Osteoblast (primary cell): ENCODE data around the gene NBPF19. TPM values are rescaled to one million over a fixed set of nuclear protein-coding genes. Genes with fewer than 3 reads are reported as not detected.
"Not testable (repeated sequence)": the region's sequence is repeated elsewhere in the genome, so short reads cannot be mapped to it uniquely, and the experiment has no call there.

Experiments used
- DNase-seq: peaks from one replicate; pipeline ENCODE4 v3.0.0; 2011; ENCODE audit warnings: low spot score, mixed read lengths; ENCODE audit not compliant: insufficient read length; ENCODE audit errors: missing footprints
- H2AFZ ChIP-seq: 2 replicates; pipeline ENCODE4 v1.6.0; 2011; ENCODE audit warnings: mild to moderate bottlenecking, low read length
- H3K27ac ChIP-seq: 2 replicates; pipeline ENCODE4 v1.5.1; 2011; ENCODE audit warnings: mild to moderate bottlenecking, low read depth, low read length, moderate library complexity
- H3K27me3 ChIP-seq: 2 replicates; pipeline ENCODE4 v1.6.0; 2012; ENCODE audit warnings: mild to moderate bottlenecking, control low read depth, inconsistent platforms, low read length, moderate library complexity; ENCODE audit not compliant: insufficient read depth
- H3K36me3 ChIP-seq: 2 replicates; pipeline ENCODE4 v1.5.1; 2011; ENCODE audit warnings: mild to moderate bottlenecking, low read length, control low read depth, moderate library complexity; ENCODE audit not compliant: insufficient read depth
- H3K4me1 ChIP-seq: 2 replicates; pipeline ENCODE4 v1.5.1; 2011; ENCODE audit warnings: mild to moderate bottlenecking, low read length, control low read depth, moderate library complexity; ENCODE audit not compliant: insufficient read depth
- H3K4me2 ChIP-seq: 2 replicates; pipeline ENCODE4 v1.6.0; 2011; ENCODE audit warnings: mild to moderate bottlenecking, low read length; ENCODE audit not compliant: insufficient read depth
- H3K4me3 ChIP-seq: fragments of 200-600 bp; sonication (generic); 3 replicates; pipeline ENCODE4 v1.5.1; 2012; ENCODE audit warnings: mild to moderate bottlenecking, low read length, inconsistent platforms; ENCODE audit not compliant: insufficient read depth
- H3K79me2 ChIP-seq: 2 replicates; pipeline ENCODE4 v1.6.0; 2012; ENCODE audit warnings: mild to moderate bottlenecking, low read length, control low read depth, inconsistent platforms; ENCODE audit not compliant: insufficient read depth
- H3K9me3 ChIP-seq: 2 replicates; pipeline ENCODE4 v1.5.1; 2011; ENCODE audit warnings: low read depth, low read length, control low read depth
- H4K20me1 ChIP-seq: 2 replicates; pipeline ENCODE4 v1.6.0; 2012; ENCODE audit warnings: mild to moderate bottlenecking, low read length, control low read depth; ENCODE audit not compliant: insufficient read depth
- total RNA-seq: library from RNA; depleted of rRNA; stranded (reverse); fragments of >200 nt; gene quantifications from 2 replicates; pipeline ENCODE4 v1.2.3, GENCODE V29; 2012

The NBPF19 gene
- total RNA-seq, 1 donor, result 34.0 TPM

GRCh38 chr1:149585592-149585991 is 110.7 kb downstream of the NBPF19 start:
- DNase-seq, H3K36me3 ChIP-seq, H3K27me3 ChIP-seq: not testable (repeated sequence)

More at GRCh38 chr1:149585592-149585991, 110.7 kb downstream of the NBPF19 start:
- not testable (repeated sequence) for H3K4me1 ChIP-seq, H3K27ac ChIP-seq, H3K79me2 ChIP-seq, H2AFZ ChIP-seq, H4K20me1 ChIP-seq, H3K4me3 ChIP-seq, H3K9me3 ChIP-seq, H3K4me2 ChIP-seq

Other genes starting within 250 kb of the NBPF19 start
- not detected in 2 replicates for gene PPIAL4C, start 108.8 kb downstream of the NBPF19 start, total RNA-seq